Stimulated activated naive CD4-positive, alpha-beta T cell treated with Interleukin-2 at 50 U/mL for 16 hours (primary cell): ENCODE measurements around the gene RGL1.

Experiments used
- DNase-seq: peaks from one replicate; lab custom pipeline; 2025; lab: John Stamatoyannopoulos, UW

RGL1 gene

GRCh38 chr1:183957216-183957830, 152.4 kb downstream of the RGL1 start:
- no peak for DNase-seq

GRCh38 chr1:183958958-183959357, 154.0 kb downstream of the RGL1 start:
- DNase-seq = no peak

GRCh38 chr1:183961132-183961531, 156.2 kb downstream of the RGL1 start:
- no peak for DNase-seq

- no peak for DNase-seq
Measured at GRCh38 chr1:183962903-183963302, 158.0 kb downstream of the RGL1 start.

- DNase-seq = no peak
Measured at GRCh38 chr1:183965726-183966125, 160.8 kb downstream of the RGL1 start.

GRCh38 chr1:183966487-183966886, 161.6 kb downstream of the RGL1 start:
- no peak for DNase-seq

GRCh38 chr1:183967914-183968313, 163.0 kb downstream of the RGL1 start:
- no peak for DNase-seq

- no peak for DNase-seq
Measured at GRCh38 chr1:183968386-183968785, 163.5 kb downstream of the RGL1 start.

GRCh38 chr1:183970516-183971300, 165.8 kb downstream of the RGL1 start:
- no peak for DNase-seq

GRCh38 chr1:183975651-183976050, 170.7 kb downstream of the RGL1 start:
- DNase-seq = no peak

GRCh38 chr1:183977717-183978116, 172.8 kb downstream of the RGL1 start:
- DNase-seq = no peak
